Ishikawa (cell line): Measurements from ENCODE around the gene ANKRD11.

ENCODE experiments used
- CEBPB ChIP-seq: IDR thresholded peaks from 2 replicates; pipeline ENCODE4 v1.6.1; 2012
- EGR1 ChIP-seq: IDR thresholded peaks from 2 replicates; pipeline ENCODE4 v1.6.1; 2012
- MAX ChIP-seq: IDR thresholded peaks from 2 replicates; pipeline ENCODE4 v1.6.1; 2012
- RAD21 ChIP-seq: IDR thresholded peaks from 2 replicates; pipeline ENCODE4 v1.6.1; 2012; ENCODE audit warnings: low read depth
- REST ChIP-seq: IDR thresholded peaks from 2 replicates; pipeline ENCODE4 v1.6.1; 2012; ENCODE audit warnings: low read depth, mild to moderate bottlenecking
- TCF12 ChIP-seq: IDR thresholded peaks from 2 replicates; pipeline ENCODE4 v1.6.1; 2012; ENCODE audit warnings: low read depth
- YY1 ChIP-seq: IDR thresholded peaks from 2 replicates; pipeline ENCODE4 v1.6.1; 2012; ENCODE audit warnings: low read depth
- ZBTB7A ChIP-seq: IDR thresholded peaks from 2 replicates; pipeline ENCODE4 v1.6.1; 2012; ENCODE audit warnings: low read depth
- TF ChIP-seq, protein P1 (sequence below): IDR thresholded peaks from 2 replicates; pipeline ENCODE4 v1.6.1; 2012

DNA sequence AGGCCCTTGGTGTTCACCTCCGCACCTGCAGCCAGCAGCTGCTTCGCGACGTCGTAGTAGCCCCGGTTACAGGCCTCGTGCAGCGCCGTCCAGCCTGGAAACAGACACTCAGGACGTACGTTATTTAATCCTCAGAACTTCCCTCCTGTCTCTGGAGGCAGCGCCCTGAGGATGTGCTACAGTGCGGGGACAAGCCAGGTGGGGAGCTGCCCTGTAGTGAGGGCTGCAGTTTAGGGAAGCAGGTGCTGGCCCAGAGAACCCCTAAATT lies 201.8 kb downstream of the ANKRD11 start:
- TF ChIP-seq, protein P1, sequence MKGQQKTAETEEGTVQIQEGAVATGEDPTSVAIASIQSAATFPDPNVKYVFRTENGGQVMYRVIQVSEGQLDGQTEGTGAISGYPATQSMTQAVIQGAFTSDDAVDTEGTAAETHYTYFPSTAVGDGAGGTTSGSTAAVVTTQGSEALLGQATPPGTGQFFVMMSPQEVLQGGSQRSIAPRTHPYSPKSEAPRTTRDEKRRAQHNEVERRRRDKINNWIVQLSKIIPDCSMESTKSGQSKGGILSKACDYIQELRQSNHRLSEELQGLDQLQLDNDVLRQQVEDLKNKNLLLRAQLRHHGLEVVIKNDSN, result no peak
- TF ChIP-seq TCF12 (no peak), CEBPB (no peak), MAX (no peak), ZBTB7A (no peak), EGR1 (no peak), REST (no peak), RAD21 (no peak), YY1 (no peak)
